ENCODE measurements around the gene GLS. TPM values are rescaled to one million over a fixed set of nuclear protein-coding genes. Genes with fewer than 3 reads are reported as not detected.

The GLS gene
- total RNA-seq, 3 donors from 2014 or later: 96.7 to 157 (median 133) TPM

- H3K4me1 ChIP-seq: peaks cover 0 to 6% of the 10 kb centered on the region in 2 donors
- no peaks in the 10 kb centered on the region for H3K9me3 ChIP-seq
- H3K27me3 ChIP-seq: no peaks in the 10 kb centered on the region
- H3K27ac ChIP-seq: no peak overlapping the region
- TF ChIP-seq CTCF (IDR thresholded peaks at IDR 0.05) (no peak), POLR2AphosphoS5 (IDR thresholded peaks at IDR 0.05) (no peak), POLR2A (IDR thresholded peaks at IDR 0.05) (no peak)
- H3K36me3 ChIP-seq: peaks cover 9% of the 10 kb centered on the region
- intact Hi-C loops (cut with DNase I; ENCODE audit: low total_unique reads): no loop called here
- H3K4me3 ChIP-seq: no peak overlapping the region
- DNase-seq (ENCODE audit: low spot score in 2 of 2): no peak
Observed at GRCh38 chr2:191009541-191010374, 129.1 kb downstream of the GLS start.

GRCh38 chr2:191010887-191011885 is 130.6 kb downstream of the GLS start:
- Histone ChIP-seq H3K27ac (no peak overlapping the region), H3K4me3 (peak overlapping the region in 1 of 3 donors; percentile 36), H3K9me3 (no peaks in the 10 kb centered on the region), H3K27me3 (no peaks in the 10 kb centered on the region), H3K4me1 (peaks cover 0 to 6% of the 10 kb centered on the region in 2 donors), H3K36me3 (peaks cover 9% of the 10 kb centered on the region)
- DNase-seq (ENCODE audit: low spot score in 2 of 2): no peak
- intact Hi-C loops (cut with DNase I; ENCODE audit: low total_unique reads): no loop called here
- TF ChIP-seq POLR2A (IDR thresholded peaks at IDR 0.05): no peak
- TF ChIP-seq POLR2AphosphoS5 (IDR thresholded peaks at IDR 0.05): no peak
- TF ChIP-seq CTCF (IDR thresholded peaks at IDR 0.05): no peak

GRCh38 chr2:191012346-191012745 is 131.7 kb downstream of the GLS start:
- H3K27me3 ChIP-seq: no peaks in the 10 kb centered on the region
- intact Hi-C loops (cut with DNase I; ENCODE audit: low total_unique reads): no loop called here
- TF ChIP-seq POLR2AphosphoS5 (IDR thresholded peaks at IDR 0.05) (no peak), POLR2A (IDR thresholded peaks at IDR 0.05) (no peak), CTCF (IDR thresholded peaks at IDR 0.05) (no peak)
- H3K36me3 ChIP-seq: no peaks in the 10 kb centered on the region
- no peaks in the 10 kb centered on the region for H3K9me3 ChIP-seq
- peak overlapping the region; percentile 87 to 94 (median 90) for H3K4me3 ChIP-seq
- H3K4me1 ChIP-seq: peaks cover 0 to 6% of the 10 kb centered on the region in 2 donors
- no peak overlapping the region for H3K27ac ChIP-seq
- no peak for DNase-seq (ENCODE audit: low spot score in 2 of 2)

GRCh38 chr2:191012845-191013681 is 132.4 kb downstream of the GLS start:
- intact Hi-C loops (cut with DNase I; ENCODE audit: low total_unique reads): no loop called here
- TF ChIP-seq POLR2AphosphoS5 (IDR thresholded peaks at IDR 0.05) (no peak), CTCF (IDR thresholded peaks at IDR 0.05) (no peak), POLR2A (IDR thresholded peaks at IDR 0.05) (no peak)
- Histone ChIP-seq H3K27me3 (no peaks in the 10 kb centered on the region), H3K9me3 (no peaks in the 10 kb centered on the region), H3K4me3 (peak overlapping the region; percentile 87 to 94 (median 90)), H3K36me3 (no peaks in the 10 kb centered on the region), H3K27ac (peak overlapping the region; percentile 90 to 95), H3K4me1 (peaks cover 0 to 6% of the 10 kb centered on the region in 2 donors)
- no peak for DNase-seq (ENCODE audit: low spot score in 2 of 2)
